ENCODE results near the gene ALG10B. TPM values are rescaled to one million over a fixed set of nuclear protein-coding genes. Genes with fewer than 3 reads are reported as not detected.
A peak's percentile ranks its signal among the peaks of the same experiment; 100 is the strongest.

Gene ALG10B, protein sequence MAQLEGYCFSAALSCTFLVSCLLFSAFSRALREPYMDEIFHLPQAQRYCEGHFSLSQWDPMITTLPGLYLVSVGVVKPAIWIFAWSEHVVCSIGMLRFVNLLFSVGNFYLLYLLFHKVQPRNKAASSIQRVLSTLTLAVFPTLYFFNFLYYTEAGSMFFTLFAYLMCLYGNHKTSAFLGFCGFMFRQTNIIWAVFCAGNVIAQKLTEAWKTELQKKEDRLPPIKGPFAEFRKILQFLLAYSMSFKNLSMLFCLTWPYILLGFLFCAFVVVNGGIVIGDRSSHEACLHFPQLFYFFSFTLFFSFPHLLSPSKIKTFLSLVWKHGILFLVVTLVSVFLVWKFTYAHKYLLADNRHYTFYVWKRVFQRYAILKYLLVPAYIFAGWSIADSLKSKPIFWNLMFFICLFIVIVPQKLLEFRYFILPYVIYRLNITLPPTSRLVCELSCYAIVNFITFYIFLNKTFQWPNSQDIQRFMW
- 10.6 and 13.0 TPM in 2 replicates for total RNA-seq
- total RNA-seq (2013) = 5.6 TPM
- 4.4 and 5.2 TPM in 2 replicates for polyA plus RNA-seq
- 2.2 and 3.5 TPM in 2 replicates for polyA minus RNA-seq

DNA sequence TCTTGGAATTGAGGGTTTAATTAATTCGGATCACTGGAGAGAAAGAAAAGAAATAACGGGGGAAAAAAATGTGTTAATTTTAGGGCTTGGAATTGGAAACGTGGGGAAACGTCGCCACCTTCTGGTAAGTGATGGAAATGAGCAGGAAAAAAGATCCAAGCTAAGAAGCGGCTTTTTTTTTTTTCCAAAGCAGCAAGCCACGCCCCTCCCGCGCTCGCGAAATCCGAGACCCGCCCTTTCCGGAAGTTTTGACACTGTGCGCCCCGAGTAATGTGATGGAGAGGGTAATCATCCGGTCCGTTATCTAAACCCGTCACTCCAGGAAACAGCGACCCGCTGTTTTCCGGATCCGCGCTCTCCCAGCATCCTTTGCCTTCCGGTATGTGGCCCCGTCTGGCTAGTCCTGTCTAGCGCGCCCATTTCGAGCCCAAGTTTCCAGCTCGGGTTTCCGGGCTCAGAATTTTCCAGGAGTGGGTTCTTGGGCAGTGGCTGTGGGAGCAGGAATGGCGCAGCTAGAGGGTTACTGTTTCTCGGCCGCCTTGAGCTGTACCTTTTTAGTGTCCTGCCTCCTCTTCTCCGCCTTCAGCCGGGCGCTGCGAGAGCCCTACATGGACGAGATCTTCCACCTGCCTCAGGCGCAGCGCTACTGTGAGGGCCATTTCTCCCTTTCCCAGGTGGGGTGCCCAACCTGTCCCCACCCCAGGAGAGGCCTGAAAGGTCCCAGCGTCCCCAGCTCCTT, at the start of gene ALG10B:
Gene ALG10B, plus strand, starts transcription at position 384 of the 739 bp plus-strand sequence. Its CDS starts 120 bp downstream, at position 504.
- ChIA-PET POLR2A (no interaction called here), CTCF (interaction anchor here (0.7 to 1.8 kb wide), 4 partner anchors 10 to 956 kb away, joined by 3 to 10 read pairs (median 4); no protein-coding TSS in a partner anchor)
- TF ChIP-seq, protein P1, sequence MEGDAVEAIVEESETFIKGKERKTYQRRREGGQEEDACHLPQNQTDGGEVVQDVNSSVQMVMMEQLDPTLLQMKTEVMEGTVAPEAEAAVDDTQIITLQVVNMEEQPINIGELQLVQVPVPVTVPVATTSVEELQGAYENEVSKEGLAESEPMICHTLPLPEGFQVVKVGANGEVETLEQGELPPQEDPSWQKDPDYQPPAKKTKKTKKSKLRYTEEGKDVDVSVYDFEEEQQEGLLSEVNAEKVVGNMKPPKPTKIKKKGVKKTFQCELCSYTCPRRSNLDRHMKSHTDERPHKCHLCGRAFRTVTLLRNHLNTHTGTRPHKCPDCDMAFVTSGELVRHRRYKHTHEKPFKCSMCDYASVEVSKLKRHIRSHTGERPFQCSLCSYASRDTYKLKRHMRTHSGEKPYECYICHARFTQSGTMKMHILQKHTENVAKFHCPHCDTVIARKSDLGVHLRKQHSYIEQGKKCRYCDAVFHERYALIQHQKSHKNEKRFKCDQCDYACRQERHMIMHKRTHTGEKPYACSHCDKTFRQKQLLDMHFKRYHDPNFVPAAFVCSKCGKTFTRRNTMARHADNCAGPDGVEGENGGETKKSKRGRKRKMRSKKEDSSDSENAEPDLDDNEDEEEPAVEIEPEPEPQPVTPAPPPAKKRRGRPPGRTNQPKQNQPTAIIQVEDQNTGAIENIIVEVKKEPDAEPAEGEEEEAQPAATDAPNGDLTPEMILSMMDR (IDR thresholded peaks at IDR 0.05) = peak; percentile 74
- TF ChIP-seq EZH2 (IDR thresholded peaks at IDR 0.05; ENCODE audit: borderline replicate concordance, insufficient read depth, low read depth, low read length, poor library complexity, severe bottlenecking) = no peak
- no peaks in the 10 kb centered on the region for H3K9me3 Mint-ChIP-seq (ENCODE audit: insufficient read depth)
- intact Hi-C loops (cut with micrococcal nuclease) = loop anchor here (1.0 kb wide), 1 partner anchor 178 kb away; no protein-coding TSS in a partner anchor
- Histone ChIP-seq H3K4me3 (ENCODE audit: control extremely low read depth in 1 of 5, extremely low read depth in 1 of 5, insufficient read depth in 1 of 5, low read depth in 2 of 5, low read length in 4 of 5) (peak within 1 kb of the TSS; percentile 41 to 80 (median 69)), H3K4me2 (replicated peaks; ENCODE audit: low read depth, low read length, poor library complexity, severe bottlenecking) (peak within 1 kb of the TSS; percentile 70), H3K27ac (ENCODE audit: low read length in 2 of 2) (peak within 1 kb of the TSS; percentile 77 to 89), H3K36me3 (replicated peaks in 1 of 2; ENCODE audit: control extremely low read depth in 1 of 2, control insufficient read depth in 1 of 2, extremely low read depth in 1 of 2, insufficient read depth in 2 of 2, low read length in 1 of 2) (peaks cover 0 to 3% of the 10 kb centered on the region in 2 experiments), H4K20me1 (ENCODE audit: control insufficient read depth, insufficient read depth, low read length, poor library complexity, severe bottlenecking) (no peaks in the 10 kb centered on the region), H3K9ac (ENCODE audit: low read length) (peak within 1 kb of the TSS; percentile 79), H3K4me1 (ENCODE audit: control insufficient read depth in 2 of 2, insufficient read depth in 2 of 2, low read length in 2 of 2) (peaks cover 9 to 13% of the 10 kb centered on the region in 2 donors), H3K79me2 (ENCODE audit: control insufficient read depth, insufficient read depth, low read length) (no peaks in the 10 kb centered on the region), H2AFZ (ENCODE audit: insufficient read depth, low read depth, low read length, poor library complexity, severe bottlenecking) (peak within 1 kb of the TSS; percentile 86), H3K27me3 (replicated peaks in 1 of 4; ENCODE audit: control extremely low read depth in 1 of 4, control insufficient read depth in 3 of 4, insufficient read depth in 4 of 4, low read length in 3 of 4) (no peaks in the 10 kb centered on the region), H3K9me3 (ENCODE audit: control extremely low read depth in 1 of 3, control insufficient read depth in 2 of 3, insufficient read depth in 1 of 3, low read length in 2 of 3) (no peaks in the 10 kb centered on the region)
- DNase-seq = peak; percentile 96
- H3K27ac Mint-ChIP-seq = peak within 1 kb of the TSS; percentile 95
- WGBS (ENCODE audit: insufficient coverage) = 0% methylated on average over 41 of the region's 42 CpGs
- peak within 1 kb of the TSS; percentile 94 for H3K4me3 Mint-ChIP-seq
- no peaks in the 10 kb centered on the region for H3K27me3 Mint-ChIP-seq
- peaks cover 24% of the 10 kb centered on the region for H3K4me1 Mint-ChIP-seq
- peak; percentile 96 for ATAC-seq (ENCODE audit: low read depth)

Measured in B cell (primary cell).